ENCODE measurements around the gene LGSN.
"Not testable (repeated sequence)": the region's sequence is repeated elsewhere in the genome, so short reads cannot be mapped to it uniquely, and the experiment has no call there.

Gene LGSN

DNA sequence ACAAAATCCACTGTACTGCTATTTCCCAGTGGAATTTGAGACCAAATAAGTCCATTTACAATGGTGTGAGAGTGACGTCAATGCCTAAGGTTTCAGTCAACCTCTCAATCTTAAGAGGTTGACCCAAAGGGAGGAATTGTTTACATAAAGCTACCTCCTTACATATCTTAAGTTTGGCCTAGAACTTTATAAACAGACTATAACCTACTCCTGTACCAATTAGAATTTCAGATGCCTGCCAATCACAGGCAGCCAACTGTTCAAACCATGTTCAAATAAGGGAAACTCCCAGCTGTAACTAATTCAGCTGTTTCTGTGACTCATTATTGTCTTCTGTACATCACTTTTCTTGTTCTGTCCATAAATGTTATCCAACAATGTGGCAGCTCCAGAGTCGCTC, 14.5 kb downstream of the LGSN start:
- no peak for DNase-seq

DNA sequence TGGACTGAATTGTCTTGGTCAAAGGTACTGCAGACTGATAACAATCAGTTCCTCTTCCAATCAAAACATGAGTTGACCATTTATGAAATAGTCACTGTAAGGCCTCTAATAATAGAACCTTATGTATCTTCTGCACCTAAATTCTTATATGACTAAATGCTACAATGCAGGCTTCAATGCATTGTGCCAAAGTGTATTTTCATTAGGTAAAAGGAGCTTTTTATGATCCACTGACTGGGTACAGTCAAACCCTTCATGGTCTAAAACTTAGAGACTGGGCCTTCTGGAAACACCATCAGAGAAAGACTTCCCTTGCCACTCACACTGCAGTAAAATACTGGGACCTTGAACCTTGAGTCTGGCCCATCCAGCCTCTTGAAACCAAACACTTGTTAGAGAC, 16.3 kb downstream of the LGSN start:
- DNase-seq, result no peak

DNA sequence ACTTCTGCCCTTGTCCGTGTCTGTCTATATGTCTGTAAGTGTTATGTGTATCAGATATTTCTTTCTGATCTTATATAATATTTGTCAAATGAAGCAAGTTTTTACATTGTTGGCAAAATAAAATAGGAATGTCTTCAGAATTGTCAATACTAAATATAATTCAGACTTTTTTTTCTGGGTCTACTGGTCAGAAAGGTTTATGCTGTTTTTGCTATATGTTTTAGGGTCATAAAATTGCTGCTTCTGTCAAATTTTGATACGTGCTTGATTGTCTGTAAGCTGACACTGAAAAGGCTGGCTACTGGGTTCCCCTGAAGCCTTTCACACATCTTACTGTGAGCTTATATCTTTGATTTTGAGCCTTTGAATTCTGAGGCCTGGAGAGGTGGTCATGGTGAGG, 20.1 kb downstream of the LGSN start:
- no peak for DNase-seq

DNA sequence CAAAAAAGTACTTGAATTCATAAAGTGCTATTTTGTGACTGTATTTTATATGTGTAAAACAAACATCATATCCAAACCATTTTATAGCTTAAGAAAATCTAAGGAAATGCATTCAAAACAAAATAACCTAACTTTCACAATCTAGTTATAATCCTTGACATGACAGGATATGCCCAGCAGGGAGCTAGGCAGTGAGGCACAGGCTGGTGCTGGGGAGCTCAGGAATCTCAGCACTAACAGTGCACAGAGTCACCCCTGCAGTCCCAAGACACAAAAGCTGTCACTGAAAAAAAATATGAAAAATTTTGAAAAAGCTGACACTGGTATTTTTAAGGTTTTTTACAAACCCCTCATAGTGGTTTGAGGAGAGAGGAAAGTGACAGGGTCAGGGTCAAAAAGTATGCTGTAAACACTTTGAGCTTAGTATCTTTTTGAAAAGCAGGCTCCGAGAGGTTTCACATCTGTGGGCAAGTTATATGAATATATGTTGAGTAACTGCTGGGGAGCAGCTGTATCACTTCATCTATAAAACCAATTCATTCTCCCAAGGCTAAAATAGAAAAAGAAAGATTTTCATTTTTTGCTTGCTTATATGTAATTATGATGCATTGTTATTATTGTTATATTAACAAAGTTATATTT, 24.1 kb downstream of the LGSN start:
- peak; percentile 6 for DNase-seq

DNA sequence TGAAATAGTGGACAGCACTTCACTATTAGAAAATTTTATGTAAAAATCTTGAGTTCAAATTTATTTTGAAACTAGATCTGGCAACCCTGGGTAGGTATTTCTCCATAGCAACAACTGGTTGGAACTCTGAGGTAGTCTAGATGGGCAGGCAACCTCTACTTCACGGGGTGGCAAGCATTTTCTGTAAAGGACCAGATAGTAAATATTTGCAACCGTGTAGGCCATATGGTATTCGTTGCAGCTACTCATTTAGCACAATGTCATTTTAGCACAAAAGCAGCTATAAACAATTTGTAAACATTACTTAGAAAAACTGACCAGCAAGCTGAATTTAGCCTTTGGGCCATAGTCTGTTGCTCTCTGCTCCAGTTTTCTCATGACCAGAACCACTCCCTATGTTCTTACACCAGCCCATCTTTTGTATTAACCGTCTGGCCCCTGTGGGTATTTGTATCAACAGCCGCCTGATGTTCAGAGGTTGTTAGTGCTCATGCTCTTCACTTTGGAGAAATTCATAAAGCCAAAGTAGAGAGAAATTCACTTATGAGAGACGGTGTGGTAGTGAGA, 29.2 kb downstream of the LGSN start:
- peak; percentile 35 for DNase-seq

DNA sequence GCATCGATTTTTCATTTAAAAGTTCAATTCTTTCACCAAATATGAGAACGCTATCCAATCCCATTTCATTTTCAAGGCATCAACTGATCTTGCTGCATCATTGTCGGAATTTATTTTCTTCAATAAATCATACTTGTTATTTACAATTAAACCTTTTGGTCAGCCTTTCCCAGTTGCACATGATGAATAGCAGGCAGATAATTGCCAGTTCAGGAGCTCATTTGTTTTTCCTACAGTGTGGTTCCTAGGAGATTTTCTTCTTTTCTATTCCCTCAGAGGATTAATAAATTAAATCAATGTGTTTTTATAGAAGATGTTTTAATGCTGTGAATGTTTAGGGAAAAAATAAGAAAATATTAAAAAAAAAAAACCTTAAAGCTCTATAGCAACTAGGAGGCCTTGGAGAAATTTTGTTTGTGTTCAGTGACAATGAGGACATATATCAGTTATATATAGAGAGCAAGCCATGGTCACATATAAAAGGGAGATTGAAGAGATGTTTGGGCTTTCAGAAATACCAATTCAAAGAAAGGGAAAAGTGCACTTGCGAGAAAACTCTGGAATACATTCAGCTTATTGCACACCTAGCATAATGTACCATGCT, 30.4 kb downstream of the LGSN start:
- DNase-seq, result no peak

DNA sequence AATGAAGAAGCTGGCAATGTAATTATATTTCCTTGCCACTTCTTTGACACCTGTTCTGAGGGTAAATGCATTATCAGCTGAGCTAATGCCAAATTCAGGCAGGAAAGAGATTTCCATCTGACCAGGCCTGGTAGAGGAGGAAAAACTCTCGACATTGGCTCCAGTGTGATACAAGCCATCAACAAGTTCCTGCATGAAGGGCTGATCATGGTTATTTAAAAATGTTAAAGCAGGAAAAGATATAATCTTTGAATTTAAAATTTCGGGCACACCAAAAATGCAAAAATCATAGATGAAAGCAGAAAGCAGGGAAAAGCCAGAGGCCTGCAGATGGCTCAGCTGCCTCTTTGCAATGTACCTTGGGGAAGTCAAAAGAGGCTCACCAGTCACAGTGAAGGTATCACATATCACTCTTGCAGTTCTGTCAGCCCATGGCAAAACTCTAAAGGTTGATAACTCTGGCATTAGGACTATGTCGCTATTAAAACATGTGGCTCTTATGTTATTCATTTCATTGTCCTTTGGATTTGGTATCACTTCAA, 39.1 kb downstream of the LGSN start:
- DNase-seq, result no peak

DNA sequence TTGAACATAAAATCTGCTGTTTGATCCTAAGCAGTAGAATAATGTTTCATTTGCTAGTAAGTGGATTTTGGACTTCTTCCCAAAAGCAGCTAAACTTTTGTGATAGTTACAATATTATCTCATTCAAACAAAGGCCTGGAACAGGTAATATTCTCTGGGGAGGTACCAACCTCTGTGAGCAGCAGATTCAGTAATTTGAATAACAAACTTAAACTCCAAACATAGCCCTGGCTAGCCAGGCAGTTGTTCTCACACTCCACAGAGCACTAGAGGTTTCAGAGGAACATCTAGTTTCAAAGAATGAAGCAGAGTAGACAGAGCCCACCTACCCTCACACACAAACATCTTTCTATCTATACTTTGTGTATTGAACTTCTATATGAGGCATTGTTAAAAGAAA, 40.9 kb downstream of the LGSN start:
- DNase-seq, result no peak

DNA sequence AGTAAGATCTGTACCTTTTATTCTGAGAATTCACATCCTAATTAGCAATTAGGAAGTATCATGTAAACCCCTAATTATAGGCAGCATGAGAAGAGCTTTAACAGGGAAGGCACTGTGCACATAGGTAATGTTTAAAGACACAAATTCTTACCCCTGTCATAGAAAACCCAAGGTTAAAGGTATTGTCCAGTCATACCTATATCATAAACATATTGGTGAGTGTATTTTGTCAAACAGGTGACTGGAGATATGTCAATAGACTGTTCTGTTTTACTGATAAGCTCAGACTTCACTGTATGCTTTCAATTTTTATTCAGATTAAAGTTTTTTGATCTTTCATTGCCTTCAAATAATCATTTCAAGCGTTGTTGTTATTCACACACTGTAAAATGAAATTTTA, 43.8 kb downstream of the LGSN start:
- DNase-seq, result no peak

DNA sequence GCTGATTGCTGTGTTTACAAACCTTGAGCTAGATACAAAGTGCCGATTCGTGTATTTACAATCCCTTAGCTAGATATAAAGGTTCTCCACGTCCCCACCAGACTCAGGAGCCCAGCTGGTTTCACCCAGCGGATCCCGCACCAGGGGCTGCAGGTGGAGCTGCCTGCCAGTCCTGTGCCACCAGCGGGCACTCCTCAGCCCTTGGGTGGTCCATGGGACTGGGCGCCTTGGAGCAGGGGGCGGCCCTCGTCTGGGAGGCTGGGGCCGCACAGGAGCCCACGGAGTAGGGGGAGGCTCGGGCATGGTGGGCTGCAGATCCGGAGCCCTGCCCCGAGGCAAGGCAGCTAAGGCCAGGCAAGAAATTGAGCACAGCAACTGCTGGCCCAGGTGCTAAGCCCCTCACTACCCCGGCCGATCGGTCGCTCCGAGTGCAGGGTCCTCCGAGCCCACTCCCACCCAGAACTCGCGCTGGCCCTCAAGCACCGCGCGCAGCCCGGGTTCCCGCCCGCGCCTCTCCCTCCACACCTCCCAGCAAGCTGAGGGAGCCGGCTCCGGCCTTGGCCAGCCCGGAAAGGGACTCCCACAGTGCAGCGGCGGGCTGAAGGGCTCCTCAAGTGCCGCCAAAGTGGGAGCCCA, 44.9 kb downstream of the LGSN start:
- DNase-seq, result not testable (repeated sequence)

DNA sequence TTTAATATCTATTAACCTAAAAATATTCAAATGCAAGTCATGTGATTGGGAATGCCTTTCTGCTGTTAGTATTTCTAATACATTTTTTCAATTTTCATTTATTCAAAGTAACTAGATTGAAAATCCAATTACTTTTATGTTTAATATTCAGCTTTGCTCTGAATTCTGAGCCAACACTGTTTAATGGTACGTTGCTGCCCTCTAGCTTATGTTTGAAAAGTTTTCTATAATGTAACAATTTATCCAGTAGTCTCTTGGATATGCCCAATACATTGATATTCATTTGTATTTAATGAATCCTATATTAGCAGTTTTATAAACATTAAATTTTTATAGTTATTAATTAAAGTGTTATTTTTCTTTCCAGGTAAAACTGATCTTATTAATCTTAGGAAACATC, 47.4 kb downstream of the LGSN start:
- DNase-seq, result peak; percentile 40

DNA sequence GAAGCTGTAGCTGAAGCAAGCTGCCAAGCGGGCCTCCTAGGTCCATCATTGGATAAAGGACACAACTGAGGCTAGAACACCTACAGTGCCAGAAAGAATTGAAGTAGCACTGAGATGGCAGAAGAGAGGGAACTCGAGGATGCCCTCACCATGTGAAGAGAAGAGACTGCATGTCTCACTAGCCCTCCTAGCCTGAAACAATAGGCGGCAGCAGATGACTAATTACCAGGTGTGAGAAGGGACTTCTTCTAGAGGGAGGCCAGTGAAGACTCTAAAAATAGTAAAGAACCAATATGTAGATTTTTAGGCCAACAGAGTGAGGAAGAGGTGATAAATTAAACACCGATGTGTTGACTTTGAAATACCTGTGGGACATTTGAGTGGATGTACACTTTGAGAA, 50.3 kb downstream of the LGSN start:
- DNase-seq, result no peak

DNA sequence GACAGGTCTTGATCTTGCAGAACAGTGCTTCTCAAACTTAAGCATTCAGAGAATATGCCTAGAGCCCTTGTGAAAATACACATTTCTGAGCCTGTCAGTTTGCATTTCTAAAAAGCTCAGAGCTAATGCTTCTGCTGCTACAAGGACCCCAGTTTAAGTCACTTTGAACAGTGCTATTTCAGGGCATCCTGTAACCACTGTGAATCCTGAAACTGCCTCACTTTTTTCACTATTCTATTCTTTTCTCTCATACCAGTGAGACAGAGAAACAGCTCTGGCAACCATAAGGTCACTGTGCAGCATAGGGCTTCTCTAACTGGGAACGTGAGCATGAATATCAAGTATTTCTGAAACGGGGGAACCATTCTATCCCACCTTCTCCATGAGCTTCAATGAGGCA, 51.2 kb downstream of the LGSN start:
- no peak for DNase-seq

DNA sequence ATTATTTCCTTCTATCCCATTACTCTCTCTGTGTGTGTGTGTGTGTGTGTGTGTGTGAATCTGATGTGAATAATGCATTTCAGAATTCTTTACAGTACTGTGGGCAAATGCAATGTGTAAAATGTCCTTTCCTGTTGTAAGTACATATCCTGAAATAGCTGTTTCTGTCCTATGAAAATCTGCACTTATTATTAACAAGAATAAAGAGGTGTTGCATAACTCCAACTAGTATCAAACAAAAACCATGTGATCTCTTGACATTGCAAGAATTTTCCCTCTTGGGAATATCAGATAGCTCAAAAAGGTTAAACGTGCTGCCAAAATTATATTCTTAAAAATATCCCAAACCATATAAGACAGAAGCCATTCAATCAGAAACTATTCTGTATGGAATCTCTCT, 52.0 kb downstream of the LGSN start:
- no peak for DNase-seq

DNA sequence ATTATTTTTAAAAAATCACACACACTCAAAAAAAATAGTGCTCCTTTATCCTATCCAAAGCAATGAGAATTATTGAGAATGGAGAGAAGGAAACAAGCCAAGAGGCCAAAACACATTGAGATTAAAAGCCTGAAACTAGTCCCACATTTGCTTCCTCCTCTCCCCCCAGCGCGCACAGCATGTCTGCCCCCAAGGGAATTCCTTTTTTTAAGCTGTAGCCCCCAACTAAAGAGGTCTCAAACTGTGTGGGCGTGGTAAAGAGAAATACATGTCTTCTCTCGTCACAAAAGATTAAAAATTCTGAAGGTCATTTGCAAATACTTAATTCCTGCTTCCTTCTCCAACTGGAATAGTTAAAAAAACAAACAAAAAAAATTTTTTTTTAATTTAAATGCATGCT, 52.7 kb downstream of the LGSN start:
- DNase-seq, result no peak

DNA sequence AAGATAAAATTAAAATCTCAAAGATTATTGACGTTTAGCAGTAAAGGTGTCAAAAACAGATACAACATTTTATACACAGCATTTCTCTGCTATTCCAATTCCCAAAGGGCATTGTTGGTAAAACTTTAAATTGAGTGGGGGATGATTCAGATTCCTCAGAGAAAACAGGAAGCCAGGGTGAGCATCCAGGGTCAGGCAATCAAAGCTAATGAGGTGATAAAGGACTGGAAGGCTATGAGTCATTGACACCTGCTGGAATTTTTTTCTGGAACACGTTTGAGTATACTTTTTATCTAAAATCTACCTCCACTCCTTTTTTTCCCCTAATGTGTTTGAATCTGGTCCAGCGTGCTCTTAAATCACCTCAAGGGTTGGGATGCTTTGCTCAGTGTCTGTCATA, 56.3 kb downstream of the LGSN start:
- DNase-seq, result peak; percentile 27

DNA sequence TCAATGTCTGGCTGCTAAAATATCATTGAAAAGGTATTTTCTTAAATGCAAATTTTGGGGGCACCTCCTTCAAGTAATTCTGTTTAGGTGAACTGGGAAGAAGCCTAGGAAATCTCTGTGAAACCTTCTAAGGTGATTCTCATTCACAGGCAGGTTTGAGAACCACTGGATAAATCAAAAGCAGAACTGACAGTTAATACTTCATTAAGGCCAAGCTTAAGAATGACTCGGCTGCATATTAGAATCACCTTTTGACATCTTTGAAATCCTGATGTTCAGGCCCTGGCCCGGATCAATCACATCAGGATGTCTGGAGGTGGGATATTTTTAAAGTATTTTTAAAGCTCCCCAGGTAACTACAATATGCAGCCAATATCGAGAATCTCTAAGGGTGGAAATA, 58.0 kb downstream of the LGSN start:
- DNase-seq, result no peak

DNA sequence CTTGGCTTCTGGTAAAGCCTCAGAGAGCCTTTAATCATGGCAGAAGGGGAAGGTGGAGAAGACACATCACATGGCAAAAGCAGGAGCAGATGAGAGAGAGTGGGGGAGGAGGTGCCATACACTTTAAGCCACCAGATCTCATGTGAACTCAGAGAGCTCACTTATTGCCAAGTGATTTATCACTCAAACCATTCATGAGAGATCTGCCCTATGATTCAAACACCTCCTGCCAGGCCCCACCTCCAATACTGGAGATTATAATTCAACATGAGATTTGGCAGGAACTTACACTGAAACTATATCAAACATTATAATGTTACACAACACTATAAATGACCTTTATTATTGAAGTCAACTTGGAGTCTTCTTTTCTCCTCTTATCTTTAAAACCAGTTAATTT, 60.6 kb downstream of the LGSN start:
- no peak for DNase-seq

DNA sequence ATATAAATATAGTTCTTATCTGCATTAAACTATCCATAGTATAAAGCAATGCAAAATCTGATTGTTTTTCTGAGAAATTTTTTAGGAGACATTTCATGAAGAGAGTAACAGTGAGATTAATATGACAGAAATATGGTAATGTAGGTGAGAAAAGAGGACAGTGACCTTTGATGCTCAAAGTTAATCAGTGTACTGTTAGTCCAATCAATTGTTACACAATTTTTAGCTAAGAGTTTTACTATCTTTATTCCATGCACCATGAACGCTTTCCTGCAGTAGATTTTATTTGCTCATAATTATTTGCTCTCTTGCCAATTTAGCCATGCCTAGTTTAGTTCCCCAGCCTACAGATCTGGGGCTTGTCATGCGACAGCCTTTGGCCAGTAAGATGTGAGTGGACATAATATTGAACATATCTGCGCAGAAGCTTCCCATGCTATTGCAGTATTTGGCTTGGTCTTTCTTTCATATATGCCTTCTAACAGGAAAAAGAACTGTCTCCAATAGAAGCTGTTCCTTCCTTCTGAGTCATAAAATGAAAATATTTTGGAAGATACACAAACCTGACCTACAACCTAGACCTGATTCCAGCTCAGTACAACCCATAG, 69.8 kb downstream of the LGSN start:
- DNase-seq, result no peak

DNA sequence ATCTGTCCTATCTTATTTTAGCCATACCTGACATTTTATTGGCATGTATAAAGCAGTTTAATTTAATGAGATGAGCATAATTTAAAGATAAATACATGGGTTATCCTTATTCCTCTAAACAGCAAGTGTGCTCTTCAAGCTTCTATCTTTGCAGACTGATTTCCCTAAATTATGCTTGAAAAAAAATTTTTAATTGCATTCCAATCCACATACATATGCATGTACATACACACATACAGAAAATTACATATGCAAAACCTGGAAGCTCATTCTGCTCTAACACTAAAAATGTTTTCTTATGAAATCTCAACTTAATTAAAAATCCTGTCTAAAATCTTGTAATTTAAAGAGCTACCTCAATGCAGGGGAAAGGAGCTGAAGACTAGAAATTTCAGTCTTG, 73.2 kb downstream of the LGSN start:
- DNase-seq, result no peak

DNA sequence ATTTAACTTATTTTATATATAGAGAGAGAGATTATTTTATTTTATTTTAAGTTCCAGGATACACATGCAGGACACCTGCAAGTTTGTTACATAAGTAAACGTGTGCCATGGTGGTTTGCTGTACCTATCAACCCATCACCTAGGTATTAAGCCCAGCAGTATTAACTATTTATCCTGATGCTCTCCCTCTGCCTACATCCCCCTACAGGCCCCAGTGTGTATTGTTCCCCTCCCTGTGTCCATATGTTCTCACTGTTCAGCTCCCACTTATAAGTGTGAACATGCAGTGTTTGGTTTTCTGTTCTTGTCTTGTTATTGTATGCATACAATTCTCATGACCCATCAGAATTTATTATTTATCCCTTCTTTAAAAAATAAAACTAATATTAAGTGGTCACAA, 73.9 kb downstream of the LGSN start:
- peak; percentile 17 for DNase-seq

DNA sequence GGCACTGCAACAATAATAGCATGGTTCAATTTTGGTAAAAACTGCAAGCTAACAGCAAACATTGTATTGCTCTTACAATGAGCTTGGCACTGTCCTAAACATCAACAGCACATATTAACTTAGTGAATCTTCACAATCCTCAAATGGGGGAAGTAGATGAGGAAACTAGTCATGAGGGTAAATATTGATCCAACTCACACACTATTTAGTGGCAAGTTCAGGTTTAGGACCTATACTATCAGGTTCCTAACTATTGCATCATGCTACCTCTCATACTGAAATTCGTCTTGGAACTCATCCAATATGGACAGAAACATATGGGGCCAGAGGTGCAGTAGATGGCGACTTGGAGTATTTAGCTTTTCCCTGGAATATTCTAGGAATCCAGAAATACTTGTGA, 74.4 kb downstream of the LGSN start:
- DNase-seq, result no peak

DNA sequence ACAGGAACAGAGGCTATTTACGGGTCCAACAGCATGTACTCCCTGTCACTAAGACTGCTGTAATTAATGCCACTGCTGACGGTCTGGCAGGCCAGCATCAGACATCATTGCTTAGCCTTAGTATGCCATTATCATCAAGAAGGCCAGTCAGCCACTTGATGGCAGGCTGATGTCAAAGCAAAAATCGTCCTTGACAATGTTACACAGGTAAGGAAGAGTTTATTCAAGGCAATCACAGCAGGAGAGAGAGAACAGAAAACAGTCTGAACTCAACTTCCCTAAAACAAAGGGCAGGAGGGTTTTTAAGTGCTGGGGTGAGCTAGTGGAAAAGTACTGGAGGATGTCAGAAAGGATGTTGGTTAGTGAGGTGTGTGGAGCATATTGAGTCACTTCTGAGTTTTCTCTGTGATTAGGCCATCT, 83.4 kb downstream of the LGSN start:
- no peak for DNase-seq

DNA sequence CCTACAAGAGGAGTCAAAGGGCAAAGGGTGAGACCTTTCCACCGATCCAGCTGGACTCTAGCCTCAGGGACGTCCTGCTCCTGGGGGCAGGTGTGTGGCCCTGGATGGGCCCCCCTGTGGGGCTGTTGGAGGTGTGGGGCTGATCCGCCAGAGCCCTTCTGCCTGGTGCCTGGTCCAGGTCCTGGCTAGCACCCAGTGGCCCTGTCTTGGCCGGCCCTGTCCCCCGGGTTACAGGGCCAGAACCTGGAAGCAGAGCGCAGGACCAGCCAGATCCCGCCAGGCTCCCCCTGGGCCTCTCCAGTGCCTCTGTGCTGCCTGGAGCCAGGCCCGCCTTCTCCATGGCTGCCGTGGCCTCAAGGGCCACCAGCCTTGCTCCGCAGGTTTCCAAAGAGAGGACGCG, 89.3 kb downstream of the LGSN start:
- DNase-seq, result not testable (repeated sequence)

Data from NCI-H69 (cell line).